Measurements from ENCODE around the gene ERBB2. TPM values are rescaled to one million over a fixed set of nuclear protein-coding genes. Genes with fewer than 3 reads are reported as not detected.

Gene ERBB2
- total and polyA plus RNA-seq, 2 of the 13 experiments (the other 11 are each of a cell fraction or from before 2014, with no cell fraction given) = 57.7 to 64.1 TPM

DNA sequence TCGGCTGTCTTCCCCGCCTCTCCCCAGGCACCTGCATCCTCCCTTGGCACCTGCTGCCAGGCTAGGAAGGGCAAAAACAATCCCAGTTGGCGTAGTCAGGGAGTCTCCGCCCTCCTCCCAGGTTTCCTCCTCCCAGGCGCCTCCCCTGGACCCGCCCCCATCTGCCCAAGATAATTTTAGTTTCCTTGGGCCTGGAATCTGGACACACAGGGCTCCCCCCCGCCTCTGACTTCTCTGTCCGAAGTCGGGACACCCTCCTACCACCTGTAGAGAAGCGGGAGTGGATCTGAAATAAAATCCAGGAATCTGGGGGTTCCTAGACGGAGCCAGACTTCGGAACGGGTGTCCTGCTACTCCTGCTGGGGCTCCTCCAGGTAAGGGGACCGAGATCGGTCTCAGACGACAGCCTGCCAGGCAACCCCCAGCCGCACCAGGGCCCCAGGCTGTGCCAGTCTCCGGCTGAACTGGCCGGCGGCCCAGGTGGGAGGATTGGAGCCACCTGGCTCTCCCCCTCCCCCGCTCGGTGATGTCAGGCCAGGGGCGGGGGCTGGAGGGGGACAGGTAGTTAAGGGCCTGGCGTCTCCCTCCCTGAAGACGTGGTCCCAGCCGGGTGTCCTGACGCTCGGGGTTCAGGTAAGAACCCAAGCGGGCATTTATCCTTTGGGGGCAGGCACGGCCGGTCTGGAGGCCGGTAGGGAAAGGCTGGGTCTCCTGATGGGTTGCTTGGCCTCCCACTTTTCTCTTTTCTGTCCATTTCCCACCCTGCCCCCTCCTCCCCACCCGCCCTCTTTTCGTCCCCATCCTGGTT lies 38.1 kb downstream of the ERBB2 start, which contains the start of gene GRB7 (continued):
- 0 out of 2 replicates have a peak, but pooled peaks have one; percentile 14 for TF ChIP-seq SKIL (CRISPR knock-in tag; IDR thresholded peaks at IDR 0.05; ENCODE audit: borderline replicate concordance)
- TF ChIP-seq ZBTB37 (CRISPR knock-in tag; IDR thresholded peaks at IDR 0.05) = peak; percentile 38; the same call in 1 of the 2 replicates
- TF ChIP-seq NR2F1 (CRISPR knock-in tag; IDR thresholded peaks at IDR 0.05) = 0 out of 4 replicates have a peak, but pooled peaks of 1 of the 2 experiments have one; percentile 37
- no peak for TF ChIP-seq RBM22 (optimal IDR thresholded peaks at IDR 0.05; ENCODE audit: low read length)
- TF ChIP-seq, protein P1, sequence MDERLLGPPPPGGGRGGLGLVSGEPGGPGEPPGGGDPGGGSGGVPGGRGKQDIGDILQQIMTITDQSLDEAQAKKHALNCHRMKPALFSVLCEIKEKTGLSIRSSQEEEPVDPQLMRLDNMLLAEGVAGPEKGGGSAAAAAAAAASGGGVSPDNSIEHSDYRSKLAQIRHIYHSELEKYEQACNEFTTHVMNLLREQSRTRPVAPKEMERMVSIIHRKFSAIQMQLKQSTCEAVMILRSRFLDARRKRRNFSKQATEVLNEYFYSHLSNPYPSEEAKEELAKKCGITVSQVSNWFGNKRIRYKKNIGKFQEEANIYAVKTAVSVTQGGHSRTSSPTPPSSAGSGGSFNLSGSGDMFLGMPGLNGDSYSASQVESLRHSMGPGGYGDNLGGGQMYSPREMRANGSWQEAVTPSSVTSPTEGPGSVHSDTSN (CRISPR knock-in tag; IDR thresholded peaks at IDR 0.05) = no peak
- peak; percentile 82; the same call in 1 of the 2 replicates for TF ChIP-seq ZNF281 (CRISPR knock-in tag; IDR thresholded peaks at IDR 0.05; ENCODE audit: borderline replicate concordance)
- no peak for TF ChIP-seq STAG1 (CRISPR knock-in tag; IDR thresholded peaks at IDR 0.05)
- TF ChIP-seq AKNA (CRISPR knock-in tag; IDR thresholded peaks at IDR 0.05; ENCODE audit: borderline replicate concordance) = no peak
- TF ChIP-seq KLF12 (CRISPR knock-in tag; IDR thresholded peaks at IDR 0.05; ENCODE audit: borderline replicate concordance) = peak; percentile 85
- TF ChIP-seq ZNF768 (CRISPR knock-in tag; IDR thresholded peaks at IDR 0.05) = peak; percentile 23; the same call in 1 of the 2 replicates
- TF ChIP-seq, protein P2, sequence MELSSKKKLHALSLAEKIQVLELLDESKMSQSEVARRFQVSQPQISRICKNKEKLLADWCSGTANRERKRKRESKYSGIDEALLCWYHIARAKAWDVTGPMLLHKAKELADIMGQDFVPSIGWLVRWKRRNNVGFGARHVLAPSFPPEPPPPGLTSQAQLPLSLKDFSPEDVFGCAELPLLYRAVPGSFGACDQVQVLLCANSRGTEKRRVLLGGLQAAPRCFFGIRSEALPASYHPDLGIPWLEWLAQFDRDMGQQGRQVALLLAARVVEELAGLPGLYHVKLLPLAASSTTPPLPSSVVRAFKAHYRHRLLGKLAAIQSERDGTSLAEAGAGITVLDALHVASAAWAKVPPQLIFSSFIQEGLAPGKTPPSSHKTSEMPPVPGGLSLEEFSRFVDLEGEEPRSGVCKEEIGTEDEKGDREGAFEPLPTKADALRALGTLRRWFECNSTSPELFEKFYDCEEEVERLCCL (CRISPR knock-in tag; IDR thresholded peaks at IDR 0.05; ENCODE audit: borderline replicate concordance) = no peak
- TF ChIP-seq ZNF44 (CRISPR knock-in tag; IDR thresholded peaks at IDR 0.05) = peak; percentile 82; the same call in 1 of the 2 replicates
